Fibroblast of the aortic adventitia (primary cell): ENCODE results near the gene PRKG1. TPM values are rescaled to one million over a fixed set of nuclear protein-coding genes. Genes with fewer than 3 reads are reported as not detected.
A peak's percentile ranks its signal among the peaks of the same experiment; 100 is the strongest.

Source experiments
- DNase-seq: peaks from one replicate; pipeline ENCODE4 v3.0.0-alpha.2; 2010; ENCODE audit warnings: low read depth
- H3K4me3 ChIP-seq: 2 replicates; pipeline ENCODE4 v1.5.1; 2011; ENCODE audit warnings: low read depth, mild to moderate bottlenecking, control low read depth, low read length, moderate library complexity
- CTCF ChIP-seq: IDR thresholded peaks from 2 replicates; pipeline ENCODE4 v1.5.1; 2011; ENCODE audit warnings: mild to moderate bottlenecking, low read length, control low read depth, inconsistent platforms; ENCODE audit not compliant: insufficient read depth
- total RNA-seq: library from RNA; depleted of rRNA; stranded (reverse); fragments of >200 nt; gene quantifications from 2 replicates; pipeline ENCODE4 v1.2.3, GENCODE V29; 2012; ENCODE audit warnings: low replicate concordance

Gene PRKG1
- total RNA-seq, 1 donor, result 45.6 TPM

- peak; percentile 99 for DNase-seq
- TF ChIP-seq CTCF, result no peak
- no peak overlapping the region for H3K4me3 ChIP-seq
These were observed 820.7 kb downstream of the PRKG1 start for GRCh38 chr10:51894771-51895578.

GRCh38 chr10:51896849-51897248, 822.6 kb downstream of the PRKG1 start:
- no peak overlapping the region for H3K4me3 ChIP-seq
- peak; percentile 98 for DNase-seq
- TF ChIP-seq CTCF, result no peak

- no peak for TF ChIP-seq CTCF
- no peak overlapping the region for H3K4me3 ChIP-seq
- peak; percentile 53 for DNase-seq
These were observed 823.3 kb downstream of the PRKG1 start for GRCh38 chr10:51897560-51897959.

- no peak for TF ChIP-seq CTCF
- no peak for DNase-seq
- H3K4me3 ChIP-seq, result no peak overlapping the region
These were observed 825.9 kb downstream of the PRKG1 start for GRCh38 chr10:51900180-51900579.

- H3K4me3 ChIP-seq, result no peak overlapping the region
- no peak for TF ChIP-seq CTCF
- no peak for DNase-seq
These were observed 829.4 kb downstream of the PRKG1 start for GRCh38 chr10:51903675-51904074.

- no peak for TF ChIP-seq CTCF
- DNase-seq, result no peak
- no peak overlapping the region for H3K4me3 ChIP-seq
These were observed 830.7 kb downstream of the PRKG1 start for GRCh38 chr10:51905032-51905431.

GRCh38 chr10:51907361-51907760, 833.1 kb downstream of the PRKG1 start:
- no peak for TF ChIP-seq CTCF
- DNase-seq, result no peak
- H3K4me3 ChIP-seq, result no peak overlapping the region
